ENCODE measurements around the gene STIMATE. TPM values are rescaled to one million over a fixed set of nuclear protein-coding genes. Genes with fewer than 3 reads are reported as not detected.

Gene STIMATE
- total and polyA plus RNA-seq, 4 donors = 17.7 to 38.6 (median 31.6) TPM

DNA sequence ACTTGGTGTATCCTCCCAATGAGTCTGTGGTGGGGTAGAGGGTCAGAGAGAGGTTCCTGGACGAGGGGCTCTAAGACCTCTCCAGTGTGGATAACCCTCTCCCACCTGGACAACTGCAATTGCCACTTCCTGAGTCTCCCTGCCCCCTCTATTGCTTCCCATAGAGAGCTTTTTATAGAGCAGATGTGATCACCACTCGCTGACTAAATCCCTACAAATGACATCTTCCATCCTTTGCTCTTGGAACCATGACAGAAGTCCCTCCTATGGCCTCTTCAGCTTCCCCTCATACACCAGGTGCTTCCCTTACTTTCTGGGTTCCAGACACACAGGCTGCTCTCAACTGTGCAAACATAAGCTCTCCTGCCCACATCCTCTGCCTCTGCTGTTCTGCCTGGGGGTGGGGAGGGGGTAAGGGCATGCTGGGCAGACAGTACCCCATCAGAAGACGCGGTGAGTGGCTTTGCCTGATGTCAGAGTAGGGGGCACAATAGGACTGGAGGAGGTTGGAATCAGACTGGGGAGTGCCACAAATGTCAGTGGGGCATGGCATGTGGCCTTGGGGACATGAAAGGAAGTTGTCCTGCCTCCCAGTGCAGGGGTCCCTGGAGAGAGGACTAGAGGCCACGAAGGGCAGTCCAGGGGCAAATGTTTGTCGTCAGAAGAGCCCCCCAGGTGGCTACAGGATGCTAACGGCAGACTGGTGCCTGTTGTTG lies 87.5 kb downstream of the STIMATE start:
- no peaks in the 10 kb centered on the region for H3K36me3 ChIP-seq (ENCODE audit: control insufficient read depth in 1 of 2, insufficient read depth in 2 of 2, low read length in 1 of 2)
- DNase-seq (no peak), ATAC-seq (ENCODE audit: low FRiP score) (no peak)
- H3K4me1 ChIP-seq (ENCODE audit: control insufficient read depth in 1 of 2, insufficient read depth in 2 of 2, low read length in 2 of 2) = no peaks in the 10 kb centered on the region
- no peak overlapping the region for H3K27ac ChIP-seq (ENCODE audit: low read depth in 1 of 2, low read length in 2 of 2)
- intact Hi-C loops (cut with DNase I) = no loop called here
- no peaks in the 10 kb centered on the region for H3K27me3 ChIP-seq (ENCODE audit: control insufficient read depth in 1 of 2, insufficient read depth in 2 of 2, low read length in 1 of 2)
- WGBS, 2 donors = 70 to 74% methylated on average over 7 of the region's 7 CpGs
- no peaks in the 10 kb centered on the region for H3K9me3 ChIP-seq (ENCODE audit: control insufficient read depth, low read length)
- H3K4me3 ChIP-seq (ENCODE audit: low read length in 2 of 2) = no peak overlapping the region

GRCh38 chr3:52809149-52809548 lies 88.2 kb downstream of the STIMATE start:
- no peaks in the 10 kb centered on the region for H3K27me3 ChIP-seq (ENCODE audit: control insufficient read depth in 1 of 2, insufficient read depth in 2 of 2, low read length in 1 of 2)
- intact Hi-C loops (cut with DNase I) = no loop called here
- H3K36me3 ChIP-seq (ENCODE audit: control insufficient read depth in 1 of 2, insufficient read depth in 2 of 2, low read length in 1 of 2) = no peaks in the 10 kb centered on the region
- H3K4me1 ChIP-seq (ENCODE audit: control insufficient read depth in 1 of 2, insufficient read depth in 2 of 2, low read length in 2 of 2) = no peaks in the 10 kb centered on the region
- no peak overlapping the region for H3K4me3 ChIP-seq (ENCODE audit: low read length in 2 of 2)
- DNase-seq (no peak), ATAC-seq (ENCODE audit: low FRiP score) (no peak)
- H3K9me3 ChIP-seq (ENCODE audit: control insufficient read depth, low read length) = no peaks in the 10 kb centered on the region
- H3K27ac ChIP-seq (ENCODE audit: low read depth in 1 of 2, low read length in 2 of 2) = no peak overlapping the region
- 75 to 83% methylated on average over 2 of the region's 2 CpGs for WGBS, 2 donors

DNA sequence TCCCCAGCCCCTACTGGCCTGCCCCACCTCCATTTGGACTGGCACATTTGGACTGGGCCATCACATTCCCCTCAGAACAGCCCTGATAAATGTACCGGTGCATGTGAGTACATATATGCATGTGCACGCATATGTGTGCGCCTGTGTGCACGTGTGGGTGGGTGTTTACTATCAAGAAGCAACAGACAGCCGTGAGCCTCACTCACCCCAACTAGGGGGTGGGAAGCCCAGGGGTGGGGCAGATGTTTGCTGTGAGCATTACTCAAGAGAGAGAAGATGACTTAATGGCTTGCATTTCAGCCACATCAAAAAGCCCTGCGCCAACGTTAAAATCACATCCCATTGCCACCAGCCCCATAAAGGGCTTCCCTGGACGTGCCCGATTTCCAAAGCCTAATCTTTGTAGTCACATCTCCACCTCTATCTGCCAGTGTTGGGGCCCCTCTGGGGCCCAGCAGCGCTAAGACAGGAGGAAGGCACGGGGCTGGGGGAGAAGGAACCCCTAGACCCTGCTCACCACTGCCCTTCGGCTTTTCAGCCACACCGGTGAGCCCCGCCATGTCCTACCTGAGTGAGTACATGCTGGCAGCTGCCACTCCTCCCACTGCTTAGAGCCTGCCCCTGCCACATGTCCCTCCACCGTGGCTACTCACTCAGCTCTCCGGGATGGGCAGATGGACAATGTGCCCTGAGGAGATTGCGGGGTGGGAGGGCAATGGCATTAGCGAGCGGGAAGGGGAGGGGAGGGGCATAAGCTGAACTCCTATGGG lies 91.9 kb downstream of the STIMATE start:
- Histone ChIP-seq H3K27me3 (ENCODE audit: control insufficient read depth in 1 of 2, insufficient read depth in 2 of 2, low read length in 1 of 2) (no peaks in the 10 kb centered on the region), H3K4me1 (ENCODE audit: control insufficient read depth in 1 of 2, insufficient read depth in 2 of 2, low read length in 2 of 2) (no peaks in the 10 kb centered on the region), H3K9me3 (ENCODE audit: control insufficient read depth, low read length) (no peaks in the 10 kb centered on the region), H3K4me3 (ENCODE audit: low read length in 2 of 2) (no peak overlapping the region), H3K36me3 (ENCODE audit: control insufficient read depth in 1 of 2, insufficient read depth in 2 of 2, low read length in 1 of 2) (no peaks in the 10 kb centered on the region), H3K27ac (ENCODE audit: low read depth in 1 of 2, low read length in 2 of 2) (no peak overlapping the region)
- 76 to 80% methylated on average over 17 to 19 of the region's 19 CpGs for WGBS, 2 donors
- ATAC-seq (ENCODE audit: low FRiP score) = no peak
- intact Hi-C loops (cut with DNase I) = no loop called here
- DNase-seq = no peak

- Histone ChIP-seq H3K4me1 (ENCODE audit: control insufficient read depth in 1 of 2, insufficient read depth in 2 of 2, low read length in 2 of 2) (no peaks in the 10 kb centered on the region), H3K27ac (ENCODE audit: low read depth in 1 of 2, low read length in 2 of 2) (no peak overlapping the region), H3K27me3 (ENCODE audit: control insufficient read depth in 1 of 2, insufficient read depth in 2 of 2, low read length in 1 of 2) (no peaks in the 10 kb centered on the region), H3K4me3 (ENCODE audit: low read length in 2 of 2) (no peak overlapping the region), H3K9me3 (ENCODE audit: control insufficient read depth, low read length) (no peaks in the 10 kb centered on the region), H3K36me3 (ENCODE audit: control insufficient read depth in 1 of 2, insufficient read depth in 2 of 2, low read length in 1 of 2) (no peaks in the 10 kb centered on the region)
- intact Hi-C loops (cut with DNase I) = no loop called here
- no peak for ATAC-seq (ENCODE audit: low FRiP score)
- DNase-seq = no peak
- WGBS, 2 donors = 45 to 51% methylated on average over 5 of the region's 5 CpGs
Measured at GRCh38 chr3:52801839-52802238, 95.5 kb downstream of the STIMATE start.

GRCh38 chr3:52800079-52800478 lies 97.3 kb downstream of the STIMATE start:
- intact Hi-C loops (cut with DNase I) = no loop called here
- DNase-seq = no peak
- Histone ChIP-seq H3K27ac (ENCODE audit: low read depth in 1 of 2, low read length in 2 of 2) (no peak overlapping the region), H3K4me1 (ENCODE audit: control insufficient read depth in 1 of 2, insufficient read depth in 2 of 2, low read length in 2 of 2) (no peaks in the 10 kb centered on the region), H3K9me3 (ENCODE audit: control insufficient read depth, low read length) (no peaks in the 10 kb centered on the region), H3K36me3 (ENCODE audit: control insufficient read depth in 1 of 2, insufficient read depth in 2 of 2, low read length in 1 of 2) (no peaks in the 10 kb centered on the region), H3K27me3 (ENCODE audit: control insufficient read depth in 1 of 2, insufficient read depth in 2 of 2, low read length in 1 of 2) (no peaks in the 10 kb centered on the region), H3K4me3 (ENCODE audit: low read length in 2 of 2) (no peak overlapping the region)
- WGBS, 2 donors = 81 to 85% methylated on average over 7 of the region's 7 CpGs
- ATAC-seq (ENCODE audit: low FRiP score) = no peak

GRCh38 chr3:52798978-52799476 lies 98.3 kb downstream of the STIMATE start:
- DNase-seq = no peak
- intact Hi-C loops (cut with DNase I) = no loop called here
- Histone ChIP-seq H3K27me3 (ENCODE audit: control insufficient read depth in 1 of 2, insufficient read depth in 2 of 2, low read length in 1 of 2) (no peaks in the 10 kb centered on the region), H3K27ac (ENCODE audit: low read depth in 1 of 2, low read length in 2 of 2) (no peak overlapping the region), H3K9me3 (ENCODE audit: control insufficient read depth, low read length) (no peaks in the 10 kb centered on the region), H3K36me3 (ENCODE audit: control insufficient read depth in 1 of 2, insufficient read depth in 2 of 2, low read length in 1 of 2) (no peaks in the 10 kb centered on the region), H3K4me1 (ENCODE audit: control insufficient read depth in 1 of 2, insufficient read depth in 2 of 2, low read length in 2 of 2) (no peaks in the 10 kb centered on the region), H3K4me3 (ENCODE audit: low read length in 2 of 2) (no peak overlapping the region)
- no peak for ATAC-seq (ENCODE audit: low FRiP score)
- 79 to 83% methylated on average over 14 of the region's 14 CpGs for WGBS, 2 donors

- no peaks in the 10 kb centered on the region for H3K36me3 ChIP-seq (ENCODE audit: control insufficient read depth in 1 of 2, insufficient read depth in 2 of 2, low read length in 1 of 2)
- WGBS, 2 donors = 40 to 59% methylated on average over 10 of the region's 10 CpGs
- H3K4me1 ChIP-seq (ENCODE audit: control insufficient read depth in 1 of 2, insufficient read depth in 2 of 2, low read length in 2 of 2) = no peaks in the 10 kb centered on the region
- H3K27me3 ChIP-seq (ENCODE audit: control insufficient read depth in 1 of 2, insufficient read depth in 2 of 2, low read length in 1 of 2) = no peaks in the 10 kb centered on the region
- no peaks in the 10 kb centered on the region for H3K9me3 ChIP-seq (ENCODE audit: control insufficient read depth, low read length)
- DNase-seq = no peak
- ATAC-seq (ENCODE audit: low FRiP score) = no peak
- H3K27ac ChIP-seq (ENCODE audit: low read depth in 1 of 2, low read length in 2 of 2) = no peak overlapping the region
- H3K4me3 ChIP-seq (ENCODE audit: low read length in 2 of 2) = no peak overlapping the region
- intact Hi-C loops (cut with DNase I) = no loop called here
Measured at GRCh38 chr3:52798376-52798977, 98.9 kb downstream of the STIMATE start.

- H3K27ac ChIP-seq (ENCODE audit: low read depth in 1 of 2, low read length in 2 of 2) = no peak overlapping the region
- intact Hi-C loops (cut with DNase I) = no loop called here
- 95 to 98% methylated on average over 9 of the region's 9 CpGs for WGBS, 2 donors
- no peak for DNase-seq
- H3K4me3 ChIP-seq (ENCODE audit: low read length in 2 of 2) = no peak overlapping the region
- ATAC-seq (ENCODE audit: low FRiP score) = no peak
- no peaks in the 10 kb centered on the region for H3K36me3 ChIP-seq (ENCODE audit: control insufficient read depth in 1 of 2, insufficient read depth in 2 of 2, low read length in 1 of 2)
- no peaks in the 10 kb centered on the region for H3K4me1 ChIP-seq (ENCODE audit: control insufficient read depth in 1 of 2, insufficient read depth in 2 of 2, low read length in 2 of 2)
- no peaks in the 10 kb centered on the region for H3K9me3 ChIP-seq (ENCODE audit: control insufficient read depth, low read length)
- no peaks in the 10 kb centered on the region for H3K27me3 ChIP-seq (ENCODE audit: control insufficient read depth in 1 of 2, insufficient read depth in 2 of 2, low read length in 1 of 2)
Measured at GRCh38 chr3:52796411-52796810, 100.9 kb downstream of the STIMATE start.

Data from aorta (tissue), 5 donors.